HCT116 (cell line): ENCODE measurements around the gene MAGEF1.

ENCODE experiments used
- CEBPB ChIP-seq: IDR thresholded peaks from 2 replicates; pipeline ENCODE4 v1.6.1; 2012; ENCODE audit warnings: low read depth
- EZH2 ChIP-seq: fragments of 200-600 bp; sonication (generic); IDR thresholded peaks from 2 replicates; pipeline ENCODE4 v1.6.1; 2017; ENCODE audit warnings: antibody characterized with exemption, mixed run types
- POLR2A ChIP-seq: IDR thresholded peaks from 2 replicates; pipeline ENCODE4 v1.7.0; 2011; ENCODE audit warnings: borderline replicate concordance; ENCODE audit not compliant: insufficient read depth, insufficient read length; ENCODE audit errors: extremely low read depth
- POLR2AphosphoS5 ChIP-seq: IDR thresholded peaks from 2 replicates; pipeline ENCODE4 v1.6.1; 2011; ENCODE audit warnings: mild to moderate bottlenecking, low read depth, low read length, moderate library complexity
- TCF7L2 ChIP-seq: IDR thresholded peaks from 2 replicates; pipeline ENCODE4 v1.7.0; 2011; ENCODE audit warnings: borderline replicate concordance, inconsistent platforms; ENCODE audit not compliant: insufficient read depth, insufficient read length; ENCODE audit errors: extremely low read depth
- TF ChIP-seq, protein P1 (sequence below), 3 experiments: fragments of 200-600 bp in 1 of 3; sonication (generic) in 1 of 3; IDR thresholded peaks in 2 of 3; conservative IDR thresholded peaks in 1 of 3; 2 replicates each; pipeline ENCODE4 v1.5.1; 2012 to 2017; ENCODE audit warnings: low read depth in 2 of 3, low read length in 2 of 3, antibody characterized with exemption in 1 of 3, borderline replicate concordance in 1 of 3, control low read depth in 1 of 3, mild to moderate bottlenecking in 1 of 3, mixed read lengths in 1 of 3, mixed run types in 1 of 3, moderate library complexity in 1 of 3; ENCODE audit not compliant: insufficient read depth in 1 of 3
- TF ChIP-seq, protein P2 (sequence below): IDR thresholded peaks from 2 replicates; pipeline ENCODE4 v1.6.1; 2012
- TF ChIP-seq, protein P3 (sequence below): IDR thresholded peaks from 2 replicates; pipeline ENCODE4 v1.6.1; 2012

DNA sequence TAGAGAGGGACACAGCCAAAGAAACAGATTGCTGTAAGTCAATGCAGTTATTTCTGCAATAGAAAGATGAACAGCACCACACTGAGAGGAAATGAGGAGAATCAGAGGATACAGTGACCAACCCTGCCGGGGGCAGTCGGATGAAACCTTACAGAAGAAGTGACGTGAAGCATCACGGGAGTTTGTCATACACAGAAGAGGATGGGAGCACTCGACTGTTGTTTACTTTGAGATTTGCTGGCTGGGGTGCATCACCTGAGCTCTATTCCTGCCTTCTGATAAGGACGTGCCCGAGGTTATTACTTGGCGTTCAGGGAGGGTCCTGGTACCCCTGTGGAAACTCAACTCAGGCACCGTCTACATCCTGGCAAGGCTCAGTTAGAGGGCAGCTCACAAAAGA, 45.4 kb downstream of the MAGEF1 start:
- TF ChIP-seq, protein P1, sequence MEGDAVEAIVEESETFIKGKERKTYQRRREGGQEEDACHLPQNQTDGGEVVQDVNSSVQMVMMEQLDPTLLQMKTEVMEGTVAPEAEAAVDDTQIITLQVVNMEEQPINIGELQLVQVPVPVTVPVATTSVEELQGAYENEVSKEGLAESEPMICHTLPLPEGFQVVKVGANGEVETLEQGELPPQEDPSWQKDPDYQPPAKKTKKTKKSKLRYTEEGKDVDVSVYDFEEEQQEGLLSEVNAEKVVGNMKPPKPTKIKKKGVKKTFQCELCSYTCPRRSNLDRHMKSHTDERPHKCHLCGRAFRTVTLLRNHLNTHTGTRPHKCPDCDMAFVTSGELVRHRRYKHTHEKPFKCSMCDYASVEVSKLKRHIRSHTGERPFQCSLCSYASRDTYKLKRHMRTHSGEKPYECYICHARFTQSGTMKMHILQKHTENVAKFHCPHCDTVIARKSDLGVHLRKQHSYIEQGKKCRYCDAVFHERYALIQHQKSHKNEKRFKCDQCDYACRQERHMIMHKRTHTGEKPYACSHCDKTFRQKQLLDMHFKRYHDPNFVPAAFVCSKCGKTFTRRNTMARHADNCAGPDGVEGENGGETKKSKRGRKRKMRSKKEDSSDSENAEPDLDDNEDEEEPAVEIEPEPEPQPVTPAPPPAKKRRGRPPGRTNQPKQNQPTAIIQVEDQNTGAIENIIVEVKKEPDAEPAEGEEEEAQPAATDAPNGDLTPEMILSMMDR (IDR thresholded peaks at IDR 0.05 in 2 of 3, conservative IDR thresholded peaks at IDR 0.05 in 1 of 3; ENCODE audit: borderline replicate concordance in 1 of 3, insufficient read depth in 1 of 3, low read depth in 2 of 3, low read length in 2 of 3), result no peak
- TF ChIP-seq, protein P2, sequence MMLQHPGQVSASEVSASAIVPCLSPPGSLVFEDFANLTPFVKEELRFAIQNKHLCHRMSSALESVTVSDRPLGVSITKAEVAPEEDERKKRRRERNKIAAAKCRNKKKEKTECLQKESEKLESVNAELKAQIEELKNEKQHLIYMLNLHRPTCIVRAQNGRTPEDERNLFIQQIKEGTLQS, result no peak
- TF ChIP-seq, protein P3, sequence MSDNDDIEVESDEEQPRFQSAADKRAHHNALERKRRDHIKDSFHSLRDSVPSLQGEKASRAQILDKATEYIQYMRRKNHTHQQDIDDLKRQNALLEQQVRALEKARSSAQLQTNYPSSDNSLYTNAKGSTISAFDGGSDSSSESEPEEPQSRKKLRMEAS, result no peak
- TF ChIP-seq CEBPB (no peak), TCF7L2 (no peak), EZH2 (no peak), POLR2A (no peak), POLR2AphosphoS5 (no peak)
